Loucy (cell line): ENCODE data around the gene RNF17.

Source experiments
- CTCF ChIP-seq: fragments of 200-600 bp; sonication (generic); conservative IDR thresholded peaks from 2 replicates; pipeline ENCODE4 v1.5.1; 2014; ENCODE audit warnings: mild to moderate bottlenecking, antibody characterized with exemption, low read length
- EZH2phosphoT487 ChIP-seq: fragments of 200-600 bp; IDR thresholded peaks from 2 replicates; pipeline ENCODE4 v1.6.1; 2018; ENCODE audit warnings: antibody characterized with exemption, mild to moderate bottlenecking, moderate library complexity, borderline replicate concordance

DNA sequence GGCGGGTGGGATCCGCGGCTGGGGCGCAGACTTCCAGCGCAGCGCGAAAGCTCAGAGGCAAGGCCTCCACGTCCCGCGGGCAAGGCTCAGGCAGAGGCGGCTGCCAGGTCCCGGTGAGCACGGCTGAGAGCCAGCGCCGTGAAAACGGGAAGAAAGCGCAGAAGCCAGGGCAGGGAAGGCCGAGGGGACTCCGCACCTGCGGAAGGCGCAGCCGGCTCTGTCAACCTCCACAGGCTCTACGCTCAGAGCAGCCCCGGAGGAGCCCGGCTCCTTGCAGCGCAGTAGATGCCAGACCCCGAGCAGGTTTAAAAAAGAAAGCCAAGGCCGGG is 131.0 kb downstream of the RNF17 start:
- no peak for TF ChIP-seq CTCF
- TF ChIP-seq EZH2phosphoT487: no peak
